Measurements from ENCODE around the gene INSRR.

- TF ChIP-seq POLR2A (IDR thresholded peaks at IDR 0.05; ENCODE audit: low read depth, low read length) (no peak), POLR2AphosphoS5 (IDR thresholded peaks at IDR 0.05; ENCODE audit: low read depth, low read length) (no peak)
These were observed 16.4 kb upstream of the INSRR start for GRCh38 chr1:156875341-156875615.
